HL-60 (cell line): ENCODE data around the gene DRAM2.

Experiments
- DNase-seq, 2 experiments: peaks; one replicate each; pipeline ENCODE4 v3.0.0-alpha.2; 2010 to 2020; ENCODE audit warnings: low read depth in 1 of 2, low spot score in 1 of 2
- H3K27ac ChIP-seq: fragments of 250-450 bp; sonication (Bioruptor Pico); replicated peaks from 2 replicates; pipeline ENCODE4 v1.5.1; 2020; ENCODE audit warnings: mild to moderate bottlenecking, moderate library complexity
- H3K27me3 ChIP-seq: fragments of 250-450 bp; sonication (Bioruptor Pico); 2 replicates; pipeline ENCODE4 v1.5.1; 2021; ENCODE audit warnings: mild to moderate bottlenecking, moderate library complexity; ENCODE audit not compliant: insufficient read depth, poor library complexity, severe bottlenecking
- H3K4me3 ChIP-seq: replicated peaks from 2 replicates; pipeline ENCODE4 v1.5.1; 2011; ENCODE audit warnings: mild to moderate bottlenecking, control low read depth, low read length; ENCODE audit not compliant: insufficient read depth
- CTCF ChIP-seq: IDR thresholded peaks from one replicate; pipeline ENCODE4 v1.5.1; 2011; ENCODE audit warnings: low read length, control low read depth, inconsistent platforms; ENCODE audit not compliant: insufficient read depth
- GABPA ChIP-seq: IDR thresholded peaks from 2 replicates; pipeline ENCODE4 v1.6.1; 2012; ENCODE audit warnings: low read depth
- POLR2AphosphoS5 ChIP-seq: IDR thresholded peaks from 2 replicates; pipeline ENCODE4 v1.6.1; 2012; ENCODE audit warnings: low read depth
- SPI1 ChIP-seq: IDR thresholded peaks from 2 replicates; pipeline ENCODE4 v1.6.1; 2012; ENCODE audit warnings: low read depth, mild to moderate bottlenecking, borderline replicate concordance
- TF ChIP-seq, protein P1 (sequence below): IDR thresholded peaks from 2 replicates; pipeline ENCODE4 v1.6.1; 2012; ENCODE audit warnings: low read depth; ENCODE audit not compliant: insufficient replicate concordance

DRAM2 gene

DNA sequence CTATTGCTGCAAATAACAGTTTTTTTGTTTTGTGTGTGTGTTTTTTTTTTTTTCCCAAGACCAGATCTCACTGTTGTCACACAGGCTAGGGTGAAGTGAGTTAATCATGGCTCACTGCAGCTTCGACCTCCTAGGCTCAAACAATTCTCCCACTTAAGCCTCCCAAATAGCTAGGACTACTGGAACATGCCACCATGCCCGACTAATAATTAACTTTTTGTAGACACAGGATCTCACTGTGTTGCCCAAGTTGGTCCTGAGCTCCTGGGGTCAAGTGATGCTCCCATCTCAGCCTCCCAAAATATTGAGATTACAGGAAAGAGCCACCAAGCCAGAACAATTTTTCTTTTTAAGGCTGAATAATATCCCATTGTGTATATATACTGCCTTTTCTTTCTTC is 34.9 kb downstream of the DRAM2 start:
- H3K27me3 ChIP-seq, result no peaks in the 10 kb centered on the region
- TF ChIP-seq POLR2AphosphoS5 (no peak), SPI1 (no peak), CTCF (no peak)
- TF ChIP-seq, protein P1, sequence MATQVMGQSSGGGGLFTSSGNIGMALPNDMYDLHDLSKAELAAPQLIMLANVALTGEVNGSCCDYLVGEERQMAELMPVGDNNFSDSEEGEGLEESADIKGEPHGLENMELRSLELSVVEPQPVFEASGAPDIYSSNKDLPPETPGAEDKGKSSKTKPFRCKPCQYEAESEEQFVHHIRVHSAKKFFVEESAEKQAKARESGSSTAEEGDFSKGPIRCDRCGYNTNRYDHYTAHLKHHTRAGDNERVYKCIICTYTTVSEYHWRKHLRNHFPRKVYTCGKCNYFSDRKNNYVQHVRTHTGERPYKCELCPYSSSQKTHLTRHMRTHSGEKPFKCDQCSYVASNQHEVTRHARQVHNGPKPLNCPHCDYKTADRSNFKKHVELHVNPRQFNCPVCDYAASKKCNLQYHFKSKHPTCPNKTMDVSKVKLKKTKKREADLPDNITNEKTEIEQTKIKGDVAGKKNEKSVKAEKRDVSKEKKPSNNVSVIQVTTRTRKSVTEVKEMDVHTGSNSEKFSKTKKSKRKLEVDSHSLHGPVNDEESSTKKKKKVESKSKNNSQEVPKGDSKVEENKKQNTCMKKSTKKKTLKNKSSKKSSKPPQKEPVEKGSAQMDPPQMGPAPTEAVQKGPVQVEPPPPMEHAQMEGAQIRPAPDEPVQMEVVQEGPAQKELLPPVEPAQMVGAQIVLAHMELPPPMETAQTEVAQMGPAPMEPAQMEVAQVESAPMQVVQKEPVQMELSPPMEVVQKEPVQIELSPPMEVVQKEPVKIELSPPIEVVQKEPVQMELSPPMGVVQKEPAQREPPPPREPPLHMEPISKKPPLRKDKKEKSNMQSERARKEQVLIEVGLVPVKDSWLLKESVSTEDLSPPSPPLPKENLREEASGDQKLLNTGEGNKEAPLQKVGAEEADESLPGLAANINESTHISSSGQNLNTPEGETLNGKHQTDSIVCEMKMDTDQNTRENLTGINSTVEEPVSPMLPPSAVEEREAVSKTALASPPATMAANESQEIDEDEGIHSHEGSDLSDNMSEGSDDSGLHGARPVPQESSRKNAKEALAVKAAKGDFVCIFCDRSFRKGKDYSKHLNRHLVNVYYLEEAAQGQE, result no peak
- H3K27ac ChIP-seq, result no peak overlapping the region
- no peak for DNase-seq
- no peak overlapping the region for H3K4me3 ChIP-seq

DNA sequence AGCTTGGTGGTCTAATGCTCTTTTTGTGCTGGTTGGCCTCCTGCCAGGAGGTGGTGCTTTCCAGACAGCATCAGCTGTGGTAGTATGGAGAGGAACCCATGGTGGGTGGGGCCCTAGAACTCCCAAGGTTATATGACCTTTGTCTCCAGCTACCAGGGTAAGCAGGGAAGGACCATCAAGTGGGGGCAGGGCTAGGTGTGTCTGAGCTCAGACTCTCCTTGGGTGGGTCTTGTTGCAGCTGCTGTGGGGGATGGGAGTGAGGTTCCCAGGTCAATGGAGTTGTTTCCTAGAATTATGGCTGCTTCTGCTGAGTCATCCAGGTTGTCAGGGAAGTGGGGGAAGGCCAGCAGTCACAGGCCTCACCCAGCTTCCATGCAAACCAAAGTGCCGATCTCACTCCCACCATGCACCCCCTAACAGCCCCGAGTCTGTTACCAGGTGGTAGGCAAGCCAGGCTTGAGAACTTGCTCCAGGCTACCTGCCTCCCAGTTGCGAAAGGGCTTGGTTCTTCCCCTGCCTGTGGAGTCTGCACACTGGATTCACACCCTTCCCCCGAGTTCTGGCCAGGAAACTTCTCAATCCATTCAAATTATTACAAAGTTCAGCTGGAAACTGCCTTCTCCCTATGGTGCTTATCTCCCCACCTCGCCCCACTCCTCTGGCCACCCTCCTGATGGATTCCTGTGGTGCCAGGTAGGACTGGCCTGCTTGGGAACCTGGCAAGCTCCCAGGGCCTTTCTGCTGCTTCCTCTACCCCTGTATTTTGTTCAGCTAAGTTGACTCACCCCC is 37.8 kb downstream of the DRAM2 start:
- H3K27ac ChIP-seq, result no peak overlapping the region
- no peak overlapping the region for H3K4me3 ChIP-seq
- no peaks in the 10 kb centered on the region for H3K27me3 ChIP-seq
- no peak for TF ChIP-seq SPI1
- TF ChIP-seq POLR2AphosphoS5, result no peak
- TF ChIP-seq, protein P1, result no peak
- no peak for TF ChIP-seq GABPA
- TF ChIP-seq CTCF, result no peak
- DNase-seq, result no peak

DNA sequence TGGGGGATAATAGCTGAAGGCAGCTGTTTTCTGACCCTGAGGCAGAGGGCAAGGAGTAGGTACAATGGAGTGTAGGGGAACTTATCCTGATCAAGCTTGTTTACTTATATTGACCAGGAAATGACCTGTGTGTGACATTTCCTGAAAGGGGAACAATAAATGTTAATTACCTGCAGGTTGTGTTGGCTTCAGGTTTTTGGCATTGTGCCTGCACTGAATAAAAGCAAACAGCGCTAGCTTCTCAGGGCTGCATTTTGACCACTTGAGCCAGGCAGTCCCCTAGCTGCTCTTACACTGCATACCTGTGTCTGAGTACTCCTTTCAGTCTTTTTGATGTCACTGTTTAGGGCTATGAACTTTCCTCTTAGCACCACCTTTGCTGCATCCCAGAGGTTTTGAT is 40.6 kb downstream of the DRAM2 start:
- Histone ChIP-seq H3K27ac (no peak overlapping the region), H3K27me3 (no peaks in the 10 kb centered on the region), H3K4me3 (no peak overlapping the region)
- TF ChIP-seq GABPA (no peak), SPI1 (no peak), CTCF (no peak), POLR2AphosphoS5 (no peak)
- no peak for DNase-seq
